CD4-positive, alpha-beta T cell treated with Interleukin-4 for 1 hour (primary cell): ENCODE measurements around the gene ATP6V1G1.
A peak's percentile ranks its signal among the peaks of the same experiment; 100 is the strongest.

Source experiments
- DNase-seq, 2 donors: peaks; one replicate each; pipeline ENCODE4 v3.0.0-alpha.2; 2020 to 2022

The ATP6V1G1 gene

DNA sequence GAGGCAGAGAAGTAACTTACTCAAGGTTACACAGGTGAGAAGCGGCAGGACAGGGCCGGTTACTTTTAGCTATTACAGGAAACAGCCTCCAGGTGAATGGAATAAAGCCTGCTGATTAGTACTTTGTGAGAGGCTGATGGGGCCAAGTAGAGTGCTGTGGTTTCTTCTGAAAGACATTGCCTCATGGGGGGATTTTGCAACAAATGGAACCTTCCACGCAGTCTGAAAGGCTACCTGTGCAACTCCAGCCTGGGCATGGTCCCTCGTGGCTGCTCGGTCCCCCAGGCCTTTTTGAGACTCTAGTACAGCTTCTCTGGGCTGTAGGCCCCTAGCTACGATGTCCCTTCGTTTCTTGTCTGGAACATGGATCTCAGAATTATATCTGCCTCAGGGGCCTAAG is 25.5 kb downstream of the ATP6V1G1 start:
- DNase-seq: no peak

DNA sequence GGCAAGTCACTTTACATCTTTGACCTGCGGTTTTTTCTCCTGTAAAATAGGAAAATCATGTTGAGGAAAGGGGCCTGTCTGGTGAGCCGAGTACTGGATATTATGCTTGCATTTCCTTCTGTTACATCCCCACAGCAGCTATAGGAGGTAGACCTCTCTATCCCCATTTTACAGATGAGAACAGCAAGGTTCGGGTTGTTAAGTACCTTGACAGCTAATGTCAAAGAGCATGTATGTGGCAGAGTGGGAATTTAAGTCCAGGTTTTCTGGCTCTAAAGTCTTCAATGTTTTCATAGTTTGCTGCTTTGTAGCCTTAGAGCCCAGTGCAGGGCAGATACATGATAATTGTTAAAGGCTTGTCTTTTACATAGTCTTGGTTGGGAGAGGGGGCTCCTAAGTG is 26.4 kb downstream of the ATP6V1G1 start:
- DNase-seq: no peak

DNA sequence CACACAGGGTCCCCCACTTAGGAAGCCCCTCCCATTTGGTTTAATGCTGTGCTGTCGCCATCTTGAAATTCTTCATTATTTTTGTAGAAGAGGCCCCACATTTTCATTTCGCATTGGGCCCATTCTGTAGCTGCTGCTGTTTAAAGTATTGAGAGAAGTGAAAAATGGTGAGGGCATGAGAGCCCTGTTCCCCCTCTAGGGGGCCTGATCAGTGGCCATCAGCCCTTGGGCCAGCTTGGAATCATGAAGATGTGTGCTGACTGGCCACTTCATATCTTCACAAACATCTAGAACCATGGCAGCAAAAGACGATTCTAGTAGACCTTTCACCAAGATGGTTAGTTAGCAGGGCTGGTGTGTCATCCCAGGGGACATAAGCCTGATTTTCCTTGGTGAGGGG is 26.8 kb downstream of the ATP6V1G1 start:
- no peak for DNase-seq

DNA sequence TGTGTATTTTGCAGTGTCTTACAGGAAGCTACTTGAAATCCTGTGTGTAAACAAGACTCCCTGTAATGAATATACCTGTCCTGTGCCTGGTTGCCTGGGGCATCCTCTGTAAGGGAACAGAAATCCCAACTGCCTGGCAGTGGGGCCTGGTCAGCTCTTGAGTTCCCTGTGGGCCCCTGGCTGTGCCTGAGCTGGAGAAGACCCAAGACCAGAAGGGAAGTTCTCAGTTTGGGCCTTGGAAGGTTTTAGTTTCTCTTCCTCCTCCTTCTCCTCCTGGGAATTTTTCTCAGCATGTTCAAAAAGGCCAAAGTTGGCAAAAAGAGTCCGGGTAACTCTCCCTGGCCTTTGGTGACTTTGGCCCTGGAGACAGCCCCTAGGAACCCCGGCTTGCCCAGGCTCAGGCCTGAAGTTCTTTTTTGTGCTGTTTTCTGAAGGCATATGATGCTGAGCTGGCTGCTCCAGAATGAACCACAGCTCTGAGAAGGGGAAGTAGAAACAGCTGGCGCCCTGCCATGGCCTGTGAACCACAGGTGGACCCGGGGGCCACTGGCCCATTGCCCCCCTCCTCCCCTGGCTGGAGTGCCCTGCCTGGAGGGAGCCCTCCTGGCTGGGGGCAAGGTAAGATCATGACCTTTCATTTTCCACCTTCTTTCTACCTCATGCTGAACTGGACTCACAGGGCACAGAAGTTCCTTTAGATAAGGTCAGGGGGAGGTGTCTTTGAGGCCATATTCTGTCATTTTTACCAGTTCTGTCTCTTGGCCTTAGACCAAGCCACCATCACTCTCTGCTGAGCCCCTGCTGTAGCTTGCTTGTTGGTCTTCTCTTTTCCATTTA is 29.3 kb downstream of the ATP6V1G1 start:
- DNase-seq: peak; percentile 17 to 73

DNA sequence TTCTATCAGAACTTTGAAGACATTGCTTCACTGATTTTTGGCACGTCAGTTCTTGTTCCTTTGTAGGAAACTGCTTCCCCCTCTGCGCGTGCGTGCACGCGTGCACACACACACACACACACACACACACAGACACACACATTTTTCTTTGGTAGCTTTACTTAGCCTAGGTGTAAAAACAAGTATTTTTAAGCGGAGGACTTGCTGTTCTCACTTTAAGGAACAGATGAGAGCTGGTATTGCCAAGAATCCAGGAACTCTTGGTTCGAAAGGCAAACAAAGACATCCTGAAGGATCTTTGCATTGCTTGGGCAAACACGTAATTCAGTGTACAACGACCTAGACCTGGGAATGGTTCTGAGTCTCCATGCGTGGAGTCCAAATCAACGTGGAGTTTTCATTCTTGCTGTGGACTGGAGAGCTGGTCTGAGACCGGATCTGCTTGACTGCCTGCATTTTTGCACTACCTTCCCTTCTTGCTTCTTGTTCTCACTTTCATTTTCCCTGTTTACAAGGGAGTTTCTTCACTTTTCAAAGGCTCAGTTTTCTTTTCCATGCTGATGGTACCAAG is 31.7 kb downstream of the ATP6V1G1 start:
- DNase-seq: peak in 1 of 2 donors; percentile 54

DNA sequence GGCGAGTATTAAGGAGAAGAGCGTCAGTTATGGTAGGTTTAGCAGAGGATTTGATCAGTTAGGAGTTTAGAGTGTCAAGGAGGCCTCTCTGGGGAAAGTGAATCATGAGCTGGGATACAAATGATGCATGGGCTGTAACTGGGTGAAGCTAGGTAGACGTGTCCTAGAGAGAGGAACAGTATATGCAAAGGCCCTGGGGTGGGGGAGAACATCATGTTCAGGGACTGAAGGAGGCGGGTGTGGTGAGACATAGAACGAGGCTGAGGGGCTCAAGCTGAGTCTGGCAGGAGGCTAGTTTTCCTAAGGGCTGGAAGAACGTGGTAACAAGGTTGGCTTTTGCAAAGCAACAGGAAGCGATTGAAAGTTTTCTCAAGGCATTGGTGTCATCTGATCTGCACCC is 34.0 kb downstream of the ATP6V1G1 start:
- no peak for DNase-seq

DNA sequence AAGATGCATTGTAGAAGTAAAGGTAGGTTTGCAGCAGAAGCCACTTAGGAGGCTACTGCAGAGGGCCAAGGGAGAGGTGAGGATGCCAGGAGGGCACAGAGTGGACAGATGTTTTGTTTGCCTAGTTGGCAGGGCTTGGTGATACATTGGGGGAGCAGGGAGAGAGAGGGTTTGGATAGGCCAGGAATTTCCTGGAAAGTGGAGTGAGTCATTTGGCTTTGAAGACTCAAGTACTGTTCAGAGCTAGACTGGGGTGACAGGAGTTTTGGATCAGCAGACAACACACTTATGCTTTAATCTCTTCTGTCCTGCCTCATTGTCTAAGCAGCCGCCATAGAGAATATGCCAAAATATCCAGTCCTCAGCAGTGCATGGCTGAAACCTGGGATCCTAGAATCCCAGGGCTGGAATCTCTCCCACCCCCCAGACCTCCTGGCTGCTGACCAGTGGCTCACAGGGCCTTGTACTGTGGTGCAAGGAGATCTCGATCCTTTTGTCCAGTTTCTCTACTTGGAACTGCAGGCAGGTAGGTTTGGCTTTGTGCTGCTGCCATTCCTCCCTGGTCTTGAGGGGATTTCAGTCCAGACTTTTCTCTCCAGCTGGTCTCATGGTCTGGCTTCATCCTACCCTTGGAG is 34.5 kb downstream of the ATP6V1G1 start:
- no peak for DNase-seq

DNA sequence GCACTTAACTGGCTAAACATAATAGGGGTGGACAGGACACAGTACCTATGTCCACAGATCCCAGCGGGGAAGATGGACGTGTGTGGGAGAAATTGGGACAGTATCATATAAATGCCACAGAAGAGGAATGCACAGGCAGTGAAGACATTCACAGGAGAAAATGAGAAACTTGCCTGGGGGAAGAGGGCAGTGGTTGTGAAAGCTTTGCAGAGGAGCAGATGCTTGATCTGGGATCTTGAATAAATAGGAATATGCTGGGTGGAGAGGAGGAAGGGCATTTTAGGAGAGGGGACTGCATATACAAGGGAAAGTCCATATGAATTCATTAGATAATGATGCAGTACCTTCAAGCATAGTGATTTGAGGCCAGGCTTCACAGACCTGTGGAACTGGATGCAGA is 37.1 kb downstream of the ATP6V1G1 start:
- no peak for DNase-seq

DNA sequence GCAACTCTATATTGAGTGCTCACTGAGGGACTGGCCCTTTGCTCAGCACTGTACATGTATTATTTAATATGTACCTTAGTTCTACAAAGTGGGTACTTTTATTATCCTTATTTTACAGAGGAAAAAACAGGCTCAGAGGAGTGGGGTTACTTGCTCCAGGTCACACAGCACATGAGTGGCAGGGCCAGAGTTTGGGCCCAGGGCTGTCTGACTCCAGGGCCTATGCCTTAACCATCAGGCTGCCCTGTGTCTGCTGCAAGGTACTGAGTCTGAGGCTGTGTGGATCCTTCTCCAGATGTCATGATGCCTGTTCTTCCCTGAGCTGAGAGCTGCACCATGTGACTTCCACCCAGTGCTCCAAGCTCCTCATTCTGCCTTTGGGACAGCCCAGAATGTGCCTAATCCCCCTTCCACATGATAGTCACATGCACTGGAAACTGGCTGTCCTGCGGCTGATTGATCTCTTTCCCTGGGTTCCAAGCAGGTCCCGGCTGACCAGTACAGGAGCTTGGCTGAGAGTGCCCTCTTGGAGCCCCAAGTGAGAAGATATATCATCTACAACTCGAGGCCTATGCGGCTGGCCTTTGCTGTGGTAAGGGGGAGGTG is 38.9 kb downstream of the ATP6V1G1 start:
- DNase-seq: no peak

DNA sequence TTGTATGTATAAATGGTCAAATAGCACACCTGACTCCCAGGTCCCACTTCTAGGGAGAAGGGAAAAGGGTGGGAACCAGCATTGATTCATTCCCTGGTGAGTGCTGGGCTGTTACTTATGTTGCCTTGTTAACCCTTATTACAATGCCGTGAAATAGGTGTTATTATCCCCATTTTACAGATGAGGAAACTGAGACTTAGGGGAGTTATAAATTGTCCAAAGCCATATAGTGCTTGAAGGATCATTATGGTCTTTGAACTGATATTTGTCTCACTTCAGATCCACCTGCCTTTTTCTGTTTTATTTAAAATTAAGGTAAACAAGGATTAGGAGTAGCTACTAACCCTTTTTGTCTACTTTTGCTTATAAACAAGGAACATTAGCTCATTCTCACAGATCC is 40.0 kb downstream of the ATP6V1G1 start:
- no peak for DNase-seq

DNA sequence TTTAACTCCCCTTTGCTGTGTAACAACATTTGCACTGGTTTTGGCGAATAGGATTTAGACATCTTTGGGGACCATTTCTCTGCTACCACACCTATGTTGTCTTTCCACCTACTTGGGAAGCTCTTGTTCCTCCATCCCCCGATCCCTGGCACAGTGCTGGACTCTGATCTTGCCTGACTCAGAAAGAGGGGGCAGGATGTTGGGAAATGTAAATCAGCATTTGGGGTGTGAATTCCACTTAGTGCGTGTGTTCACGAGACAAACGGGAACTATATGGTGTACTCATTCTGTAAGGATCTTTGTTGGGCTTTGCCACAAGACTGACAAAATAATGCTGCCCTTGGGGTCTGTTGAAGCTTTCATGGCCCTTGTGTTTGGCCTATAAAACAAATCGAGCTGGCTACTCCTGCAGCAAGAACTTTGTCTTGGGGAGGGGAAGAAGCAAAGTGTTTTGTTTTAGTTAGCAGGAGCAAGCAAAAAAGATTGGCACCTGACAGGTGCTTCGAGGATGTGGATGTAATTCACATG is 42.1 kb downstream of the ATP6V1G1 start:
- no peak for DNase-seq

DNA sequence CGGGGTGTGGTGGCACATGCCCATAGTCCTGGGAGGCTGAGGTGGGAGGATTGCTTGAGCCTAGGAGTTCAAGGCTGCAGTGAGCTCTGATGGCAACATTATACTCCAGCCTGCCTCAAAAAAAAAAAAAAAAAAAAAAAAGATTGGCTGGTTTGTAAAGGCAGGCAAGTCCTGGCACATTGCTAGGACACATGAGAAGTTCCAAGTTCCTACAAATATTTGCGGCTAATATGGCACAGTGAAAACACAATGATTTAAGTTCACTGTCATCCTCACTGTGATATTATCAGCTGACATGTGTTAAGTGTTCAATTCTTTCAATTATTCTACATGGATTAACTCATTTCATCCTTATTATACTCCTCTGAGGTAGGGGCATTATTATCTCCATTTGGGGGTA is 43.6 kb downstream of the ATP6V1G1 start:
- no peak for DNase-seq

DNA sequence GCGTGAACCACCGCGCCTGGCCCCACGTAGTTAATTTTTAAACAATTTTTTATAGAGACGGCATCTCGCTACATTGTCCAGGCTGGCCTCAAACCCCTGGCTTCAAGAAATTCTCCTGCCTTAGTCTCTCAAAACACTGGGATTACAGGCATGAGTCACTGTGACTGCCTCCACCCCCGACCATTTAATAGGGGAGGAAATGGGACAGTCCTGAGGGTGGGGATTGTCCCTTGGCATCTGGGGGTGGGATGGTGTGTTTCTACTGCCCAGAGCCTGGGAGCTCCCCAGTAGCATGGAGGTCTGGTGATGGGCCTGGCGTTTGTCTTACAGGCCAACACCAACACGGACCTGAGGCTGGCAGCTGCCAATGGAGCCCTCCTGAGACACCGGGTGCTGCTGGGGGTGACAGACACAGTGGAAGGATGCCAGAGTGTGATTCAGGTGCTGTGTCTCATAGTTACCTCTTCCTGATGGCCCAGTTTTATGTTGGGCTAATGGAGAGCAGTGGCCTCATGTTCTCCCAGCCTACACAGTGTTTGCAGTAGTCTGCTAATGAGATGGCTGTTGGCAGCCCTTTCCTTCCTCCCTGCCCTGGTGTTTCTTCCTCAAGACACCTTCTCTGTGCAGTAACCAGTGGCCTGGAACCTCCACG is 46.0 kb downstream of the ATP6V1G1 start:
- DNase-seq: no peak

DNA sequence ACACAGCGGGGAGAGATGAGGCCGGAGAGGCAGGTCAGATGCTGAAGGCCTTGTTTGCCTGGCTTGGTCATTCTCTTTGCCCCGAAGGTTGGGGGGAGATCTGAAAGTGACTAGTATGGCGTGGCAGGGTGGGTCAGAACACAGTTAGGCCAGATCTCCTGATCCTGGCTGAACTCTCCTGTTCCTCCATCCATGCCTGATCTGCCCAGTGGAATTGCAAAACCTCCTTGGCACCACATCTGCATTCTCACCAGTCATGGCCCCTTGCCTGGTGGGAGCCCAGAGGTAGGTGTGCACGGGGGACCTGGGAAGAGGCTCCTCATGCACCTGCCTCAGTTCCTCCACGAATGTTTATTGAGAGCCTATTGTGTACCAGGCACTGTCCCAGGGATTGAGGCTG is 46.8 kb downstream of the ATP6V1G1 start:
- DNase-seq: no peak

DNA sequence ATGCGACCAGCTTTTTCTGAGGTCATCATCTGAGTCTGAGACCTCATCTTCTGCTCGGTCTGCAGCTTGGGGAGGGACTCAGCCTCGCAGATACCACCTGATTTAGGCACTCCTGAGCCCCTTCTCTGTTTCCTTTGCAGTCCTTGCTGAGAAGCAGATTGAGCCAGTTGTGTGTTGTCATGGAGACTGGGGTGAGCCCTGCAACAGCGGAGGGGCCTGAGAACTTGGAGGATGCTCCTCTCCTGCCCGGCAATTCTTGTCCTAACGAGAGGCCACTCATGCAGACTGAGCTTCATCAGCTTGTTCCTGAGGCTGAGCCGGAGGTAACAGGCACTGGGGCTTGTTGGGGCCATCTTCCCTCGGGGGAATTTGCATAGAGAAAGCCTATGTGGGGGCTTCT is 50.8 kb downstream of the ATP6V1G1 start:
- DNase-seq: no peak

DNA sequence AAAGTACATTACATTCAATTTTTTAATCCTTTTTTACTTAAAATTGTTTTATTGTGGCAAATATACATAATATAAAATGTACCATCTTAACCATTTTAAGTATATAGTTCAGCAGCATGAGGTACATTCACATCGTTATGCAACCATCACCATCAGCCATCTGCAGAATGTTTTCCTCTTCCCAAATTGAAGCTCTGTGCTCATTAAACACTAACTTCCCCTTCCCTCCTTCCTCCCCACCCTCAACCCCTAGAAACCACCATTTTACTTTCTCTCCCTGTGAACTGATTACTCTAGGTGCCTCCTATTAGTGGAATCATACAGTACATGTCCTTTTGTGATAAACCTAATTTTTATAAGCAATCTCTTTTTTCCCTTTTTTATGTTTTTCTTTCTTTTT is 54.4 kb downstream of the ATP6V1G1 start:
- no peak for DNase-seq

DNA sequence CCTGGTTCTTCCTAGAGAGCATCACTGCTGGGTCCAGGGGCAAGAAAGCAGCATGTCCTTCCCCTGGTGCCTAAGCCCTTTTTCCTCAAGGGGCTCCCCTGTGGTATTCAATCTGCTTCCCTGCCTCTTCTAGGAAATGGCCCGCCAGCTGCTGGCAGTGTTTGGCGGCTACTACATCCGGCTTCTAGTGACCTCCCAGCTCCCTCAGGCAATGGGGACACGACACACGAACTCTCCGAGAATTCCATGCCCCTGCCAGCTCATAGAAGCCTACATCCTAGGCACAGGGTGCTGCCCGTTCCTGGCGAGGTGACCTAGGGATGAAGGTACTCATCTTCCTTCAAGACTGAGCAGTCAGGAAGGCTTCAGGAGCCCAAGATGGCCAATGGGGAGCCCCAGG is 55.4 kb downstream of the ATP6V1G1 start:
- no peak for DNase-seq

DNA sequence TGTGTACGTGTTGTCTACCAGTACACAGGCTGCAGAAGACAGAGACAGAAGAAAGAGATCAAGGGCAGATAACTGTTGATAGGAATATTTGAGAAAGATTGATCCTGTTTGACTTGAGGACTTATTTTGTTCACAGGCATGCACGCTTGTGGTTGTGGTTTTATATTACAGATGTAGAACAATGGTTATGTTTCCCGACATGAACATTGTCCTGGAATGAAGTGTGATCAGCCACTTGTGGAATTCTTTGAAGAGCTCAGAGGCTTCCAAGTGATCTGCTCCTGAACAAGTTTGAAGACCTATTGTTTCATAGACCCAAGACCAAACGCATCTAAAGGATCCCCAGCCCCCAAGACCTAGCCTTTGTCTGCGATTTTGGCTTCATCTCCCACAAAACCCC is 56.3 kb downstream of the ATP6V1G1 start:
- no peak for DNase-seq
